Muscle layer of duodenum (tissue), 2 donors: ENCODE data around the gene LSM12.

Source experiments
- H3K27ac ChIP-seq: one replicate; pipeline ENCODE4 v1.7.0; 2013; ENCODE audit warnings: mild to moderate bottlenecking, low read length
- H3K27me3 ChIP-seq: one replicate; pipeline ENCODE4 v1.7.0; 2013; ENCODE audit warnings: low read depth, mild to moderate bottlenecking, control low read depth, low read length
- H3K36me3 ChIP-seq, 2 donors: one replicate each; pipeline ENCODE4 v1.7.0; 2013; ENCODE audit warnings: low read length in 2 of 2, control low read depth in 1 of 2, mild to moderate bottlenecking in 1 of 2; ENCODE audit not compliant: insufficient read depth in 2 of 2, control insufficient read depth in 1 of 2
- H3K4me1 ChIP-seq, 2 donors: one replicate each; pipeline ENCODE4 v1.7.0; 2013; ENCODE audit warnings: low read length in 2 of 2, mild to moderate bottlenecking in 2 of 2, control low read depth in 1 of 2, moderate library complexity in 1 of 2; ENCODE audit not compliant: insufficient read depth in 2 of 2, control insufficient read depth in 1 of 2
- H3K4me3 ChIP-seq, 2 donors: one replicate each; pipeline ENCODE4 v1.7.0; 2013; ENCODE audit warnings: low read length in 2 of 2, low read depth in 1 of 2, mild to moderate bottlenecking in 1 of 2
- H3K9me3 ChIP-seq, 2 donors: one replicate each; pipeline ENCODE4 v1.7.0; 2013; ENCODE audit warnings: low read length in 2 of 2, control low read depth in 1 of 2, mild to moderate bottlenecking in 1 of 2; ENCODE audit not compliant: control insufficient read depth in 1 of 2
- donor health status: healthy.

Gene LSM12

GRCh38 chr17:44010966-44011647 lies 55.4 kb downstream of the LSM12 start:
- H3K27me3 ChIP-seq, result peaks cover 3% of the 10 kb centered on the region
- H3K4me1 ChIP-seq, result peaks cover 0 to 25% of the 10 kb centered on the region in 2 donors
- no peak overlapping the region for H3K4me3 ChIP-seq
- H3K36me3 ChIP-seq, result peaks cover 6 to 19% of the 10 kb centered on the region in 2 donors
- no peak overlapping the region for H3K27ac ChIP-seq
- no peaks in the 10 kb centered on the region for H3K9me3 ChIP-seq

DNA sequence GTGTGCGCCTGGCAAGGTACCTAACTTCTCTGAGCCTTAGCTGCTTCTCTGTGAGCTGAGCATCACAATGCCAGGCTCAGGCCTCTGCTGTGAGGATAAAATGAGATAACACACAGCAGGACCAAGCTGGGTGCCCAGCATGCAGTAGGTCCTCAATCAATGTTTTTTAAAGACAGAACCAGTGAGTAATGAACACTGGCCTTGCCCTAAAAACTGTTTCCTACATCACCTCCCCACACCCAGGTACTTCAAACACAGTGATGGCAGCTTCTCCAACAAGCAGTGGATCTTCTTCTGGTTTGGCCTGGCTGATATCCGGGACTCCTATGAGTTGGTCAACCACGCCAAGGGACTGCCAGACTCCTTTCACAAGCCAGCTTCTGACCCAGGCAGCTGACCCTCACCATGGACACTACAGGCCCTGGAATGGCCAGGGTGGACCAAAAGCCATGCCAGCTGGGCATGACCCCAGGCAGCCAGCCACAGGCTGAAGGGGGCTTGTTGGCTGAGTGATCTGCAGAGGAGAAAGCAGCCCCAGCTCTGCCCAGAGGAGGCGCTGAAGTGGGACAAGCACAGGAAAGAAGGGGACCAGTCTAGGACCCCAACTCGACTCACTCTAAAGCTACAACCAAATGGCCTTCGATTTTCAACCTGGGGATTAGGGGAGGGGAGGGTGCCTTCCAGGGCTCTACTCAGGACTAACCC lies 58.1 kb downstream of the LSM12 start:
- peaks cover 14% of the 10 kb centered on the region for H3K27me3 ChIP-seq
- H3K4me3 ChIP-seq, result peak overlapping the region in 1 of 2 donors; percentile 78
- H3K27ac ChIP-seq, result no peak overlapping the region
- H3K36me3 ChIP-seq, result peaks cover 6 to 19% of the 10 kb centered on the region in 2 donors
- peaks cover 0 to 28% of the 10 kb centered on the region in 2 donors for H3K4me1 ChIP-seq
- no peaks in the 10 kb centered on the region for H3K9me3 ChIP-seq

DNA sequence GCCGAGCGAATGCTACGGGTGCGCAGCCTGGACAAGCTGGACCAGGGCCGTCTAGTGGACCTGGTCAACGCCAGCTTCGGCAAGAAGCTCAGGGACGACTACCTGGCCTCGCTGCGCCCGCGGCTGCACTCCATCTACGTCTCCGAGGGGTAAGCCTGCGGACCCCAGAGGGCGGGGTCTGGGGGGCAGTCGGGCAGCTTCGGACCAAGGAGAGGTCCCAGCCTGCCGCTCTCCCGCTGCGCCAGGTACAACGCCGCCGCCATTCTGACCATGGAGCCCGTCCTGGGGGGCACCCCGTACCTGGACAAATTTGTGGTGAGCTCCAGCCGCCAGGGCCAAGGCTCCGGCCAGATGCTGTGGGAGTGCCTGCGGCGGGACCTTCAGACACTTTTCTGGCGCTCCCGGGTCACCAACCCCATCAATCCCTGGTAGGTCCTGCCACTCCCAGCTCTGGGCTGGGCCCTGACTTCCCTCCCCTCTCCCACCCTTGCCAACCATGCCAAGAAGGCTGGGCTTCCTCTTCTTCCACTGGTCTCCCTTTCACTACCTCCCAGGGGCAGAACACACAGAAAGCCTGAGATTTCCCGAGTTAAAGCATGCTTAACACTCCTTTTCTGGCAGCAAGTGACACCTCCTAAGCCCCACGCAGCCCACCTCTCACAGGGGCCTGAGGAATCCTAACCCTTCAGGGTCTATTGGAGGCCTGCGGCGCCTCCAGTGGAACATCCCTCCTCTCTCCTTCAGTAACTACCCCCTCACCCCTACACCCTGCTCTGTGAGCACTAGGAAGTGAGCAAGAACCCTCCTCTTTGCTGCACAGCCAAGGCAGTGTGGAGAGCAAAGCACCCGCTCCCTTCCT lies 58.9 kb downstream of the LSM12 start:
- Histone ChIP-seq H3K36me3 (peaks cover 6 to 19% of the 10 kb centered on the region in 2 donors), H3K27ac (no peak overlapping the region), H3K9me3 (no peaks in the 10 kb centered on the region), H3K4me3 (peak overlapping the region; percentile 37 to 78), H3K27me3 (peaks cover 14% of the 10 kb centered on the region), H3K4me1 (peaks cover 0 to 28% of the 10 kb centered on the region in 2 donors)

DNA sequence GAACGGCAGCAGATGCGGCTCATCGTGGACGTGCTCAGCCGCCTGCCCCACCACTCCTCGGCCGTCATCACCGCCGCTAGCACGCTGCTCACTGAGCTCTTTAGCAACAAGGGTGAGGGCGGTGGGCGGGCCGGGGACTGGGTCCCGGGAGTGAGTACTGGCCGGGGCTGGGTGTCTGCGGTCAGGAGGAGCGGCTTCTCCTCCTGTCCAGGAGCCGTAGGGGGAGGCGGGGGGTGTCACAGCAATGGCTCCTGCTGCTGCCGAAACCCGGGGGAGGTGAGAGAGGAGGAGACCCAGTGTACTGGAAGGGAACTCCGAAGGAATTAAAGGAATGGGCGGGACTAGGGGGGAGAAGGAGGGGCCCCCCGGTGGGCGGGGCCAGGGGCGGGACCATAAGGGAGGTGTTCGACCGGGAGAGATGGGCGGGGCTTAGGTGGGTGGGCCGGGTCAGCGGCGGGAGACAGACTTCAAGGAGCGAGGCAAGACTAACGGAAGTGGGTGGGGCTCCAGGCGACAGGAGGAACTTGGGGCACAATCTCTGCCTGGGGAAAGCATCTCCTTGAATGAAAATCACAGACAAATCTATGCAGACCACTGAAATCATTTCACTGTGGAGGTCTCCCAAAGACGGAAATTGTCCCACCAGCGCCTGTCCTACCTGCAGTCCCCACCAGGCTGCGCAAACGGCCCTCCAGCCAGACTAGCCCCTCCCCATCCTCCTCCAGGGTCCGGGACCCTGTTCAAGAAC lies 59.7 kb downstream of the LSM12 start:
- Histone ChIP-seq H3K27ac (no peak overlapping the region), H3K36me3 (peaks cover 4 to 12% of the 10 kb centered on the region in 2 donors), H3K4me1 (peaks cover 0 to 28% of the 10 kb centered on the region in 2 donors), H3K4me3 (peak overlapping the region; percentile 60 to 78), H3K9me3 (no peaks in the 10 kb centered on the region), H3K27me3 (peaks cover 14% of the 10 kb centered on the region)

GRCh38 chr17:44006272-44006597 lies 60.2 kb downstream of the LSM12 start:
- no peak overlapping the region for H3K27ac ChIP-seq
- H3K36me3 ChIP-seq, result peaks cover 0 to 7% of the 10 kb centered on the region in 2 donors
- peaks cover 0 to 28% of the 10 kb centered on the region in 2 donors for H3K4me1 ChIP-seq
- H3K27me3 ChIP-seq, result peaks cover 14% of the 10 kb centered on the region
- peak overlapping the region; percentile 60 to 78 for H3K4me3 ChIP-seq
- H3K9me3 ChIP-seq, result no peaks in the 10 kb centered on the region

- Histone ChIP-seq H3K27ac (no peak overlapping the region), H3K27me3 (peaks cover 14% of the 10 kb centered on the region), H3K4me3 (peak overlapping the region; percentile 60 to 78), H3K9me3 (no peaks in the 10 kb centered on the region), H3K36me3 (peaks cover 0 to 1% of the 10 kb centered on the region in 2 donors), H3K4me1 (peaks cover 0 to 28% of the 10 kb centered on the region in 2 donors)
These were observed 60.8 kb downstream of the LSM12 start for GRCh38 chr17:44005527-44006271.

DNA sequence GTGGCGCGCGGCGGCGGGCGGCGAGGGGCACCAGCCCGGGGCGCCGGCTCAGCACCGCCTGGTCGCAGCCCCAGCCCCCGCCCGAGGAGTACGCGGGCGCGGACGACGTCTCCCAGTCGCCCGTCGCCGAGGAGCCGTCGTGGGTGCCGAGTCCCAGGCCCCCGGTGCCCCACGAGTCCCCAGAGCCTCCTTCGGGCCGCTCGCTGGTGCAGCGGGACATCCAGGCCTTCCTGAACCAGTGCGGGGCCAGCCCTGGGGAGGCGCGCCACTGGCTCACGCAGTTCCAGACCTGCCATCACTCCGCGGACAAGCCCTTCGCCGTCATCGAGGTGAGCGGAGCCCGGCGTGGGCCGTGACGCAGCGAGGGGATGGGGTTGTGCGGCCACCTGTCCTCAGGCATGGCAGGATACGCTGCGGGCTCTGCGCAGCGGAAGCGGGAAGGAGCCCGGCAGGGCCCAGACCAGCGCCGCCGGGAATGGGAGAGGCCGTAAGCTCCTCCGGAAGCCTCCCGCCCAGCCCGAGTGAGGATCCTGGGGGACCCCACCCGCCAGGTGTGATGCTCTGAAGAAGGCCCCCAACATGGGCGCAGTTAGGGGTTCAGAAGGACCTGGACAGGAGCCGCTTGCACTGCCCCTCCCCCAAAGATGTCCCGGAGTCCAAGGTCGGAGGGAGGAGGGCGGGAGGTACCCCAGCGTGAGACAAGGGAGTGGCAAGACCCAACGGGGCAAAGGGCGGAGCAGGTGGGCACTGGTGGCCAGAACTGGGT lies 61.5 kb downstream of the LSM12 start:
- Histone ChIP-seq H3K9me3 (no peaks in the 10 kb centered on the region), H3K4me3 (peak overlapping the region; percentile 44 to 78), H3K36me3 (no peaks in the 10 kb centered on the region), H3K4me1 (peaks cover 0 to 28% of the 10 kb centered on the region in 2 donors), H3K27me3 (peaks cover 14% of the 10 kb centered on the region), H3K27ac (no peak overlapping the region)

DNA sequence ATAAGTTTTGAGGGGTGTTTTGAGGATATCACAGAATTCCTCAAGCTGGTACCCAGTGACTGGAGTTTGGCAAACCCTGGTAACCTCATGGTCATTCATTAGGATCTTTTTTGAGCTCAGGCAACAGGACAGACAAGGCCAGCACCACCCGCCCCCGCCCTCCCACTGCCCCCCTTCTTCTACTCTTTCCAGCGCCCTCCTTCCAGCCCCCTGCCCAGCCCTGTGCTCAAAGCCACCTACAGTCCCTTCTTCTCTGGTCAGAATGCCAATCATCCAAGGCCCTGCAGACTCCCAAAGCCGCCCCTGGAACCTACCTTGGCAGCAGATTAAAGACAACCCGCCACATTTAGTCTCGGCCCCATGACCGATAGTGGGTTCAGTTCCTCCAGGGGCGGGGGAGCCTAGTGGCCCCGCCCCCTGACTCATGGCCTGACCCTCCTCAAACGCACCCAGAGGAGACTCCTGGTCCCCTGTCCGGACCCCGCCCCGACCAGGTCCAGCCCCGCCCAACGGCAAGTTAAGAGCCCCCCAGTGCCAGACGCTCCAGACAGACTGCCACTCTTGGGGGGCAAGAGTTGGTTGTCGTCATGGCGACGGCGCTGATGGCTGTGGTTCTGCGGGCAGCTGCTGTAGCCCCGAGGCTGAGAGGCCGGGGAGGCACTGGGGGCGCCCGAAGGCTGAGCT lies 62.3 kb downstream of the LSM12 start, which contains the start of gene NAGS:
TSS of gene NAGS (plus strand) at position 546 of the 684 bp plus-strand sequence. CDS start at position 588, 42 bp downstream.
- no peak within 1 kb of the TSS for H3K27ac ChIP-seq
- H3K27me3 ChIP-seq, result peaks cover 14% of the 10 kb centered on the region
- H3K4me1 ChIP-seq, result peaks cover 0 to 28% of the 10 kb centered on the region in 2 donors
- H3K36me3 ChIP-seq, result no peaks in the 10 kb centered on the region
- no peaks in the 10 kb centered on the region for H3K9me3 ChIP-seq
- peak within 1 kb of the TSS; percentile 44 to 78 for H3K4me3 ChIP-seq

DNA sequence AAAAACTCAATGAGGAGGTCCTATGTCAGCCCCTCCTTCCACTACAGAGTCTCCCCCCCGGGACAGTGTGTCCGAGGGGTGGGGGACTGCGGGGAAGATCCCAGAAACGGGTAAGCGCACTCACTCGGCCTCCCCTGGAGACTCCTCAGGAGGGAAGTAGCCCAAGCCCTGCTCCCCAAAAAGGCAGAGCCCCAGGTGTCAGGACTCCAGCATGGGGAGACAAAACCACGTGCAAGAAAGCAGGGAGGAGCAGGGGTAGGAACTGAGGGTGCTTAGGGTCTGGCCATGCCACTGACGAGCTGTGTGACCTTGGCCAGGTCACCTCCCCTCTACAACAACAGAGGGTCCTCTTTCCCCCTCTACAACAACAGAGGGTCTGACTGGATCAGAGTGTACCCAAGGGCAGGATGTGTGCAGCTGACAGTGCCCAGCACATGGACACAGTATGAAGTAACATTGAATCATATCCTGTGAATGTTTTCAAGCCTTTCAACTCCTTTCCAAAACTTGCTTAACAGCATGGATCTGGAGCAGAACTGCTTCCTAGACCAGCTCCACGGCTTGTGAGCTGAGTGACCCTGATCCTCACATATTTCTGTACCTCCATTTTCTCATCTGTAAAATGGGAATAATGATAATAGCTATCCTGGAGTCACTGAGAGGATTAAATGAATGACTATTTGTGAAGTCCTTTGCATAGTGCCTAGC lies 64.2 kb downstream of the LSM12 start:
- Histone ChIP-seq H3K9me3 (no peaks in the 10 kb centered on the region), H3K4me3 (no peak overlapping the region), H3K27me3 (peaks cover 14% of the 10 kb centered on the region), H3K27ac (no peak overlapping the region), H3K36me3 (no peaks in the 10 kb centered on the region), H3K4me1 (peaks cover 0 to 16% of the 10 kb centered on the region in 2 donors)
